ENCODE measurements around the gene FXYD4. TPM values are rescaled to one million over a fixed set of nuclear protein-coding genes. Genes with fewer than 3 reads are reported as not detected.
"Not testable (repeated sequence)": the region's sequence is repeated elsewhere in the genome, so short reads cannot be mapped to it uniquely, and the experiment has no call there.

Gene FXYD4
- total RNA-seq, 1 donor from 2014 or later, result not detected

DNA sequence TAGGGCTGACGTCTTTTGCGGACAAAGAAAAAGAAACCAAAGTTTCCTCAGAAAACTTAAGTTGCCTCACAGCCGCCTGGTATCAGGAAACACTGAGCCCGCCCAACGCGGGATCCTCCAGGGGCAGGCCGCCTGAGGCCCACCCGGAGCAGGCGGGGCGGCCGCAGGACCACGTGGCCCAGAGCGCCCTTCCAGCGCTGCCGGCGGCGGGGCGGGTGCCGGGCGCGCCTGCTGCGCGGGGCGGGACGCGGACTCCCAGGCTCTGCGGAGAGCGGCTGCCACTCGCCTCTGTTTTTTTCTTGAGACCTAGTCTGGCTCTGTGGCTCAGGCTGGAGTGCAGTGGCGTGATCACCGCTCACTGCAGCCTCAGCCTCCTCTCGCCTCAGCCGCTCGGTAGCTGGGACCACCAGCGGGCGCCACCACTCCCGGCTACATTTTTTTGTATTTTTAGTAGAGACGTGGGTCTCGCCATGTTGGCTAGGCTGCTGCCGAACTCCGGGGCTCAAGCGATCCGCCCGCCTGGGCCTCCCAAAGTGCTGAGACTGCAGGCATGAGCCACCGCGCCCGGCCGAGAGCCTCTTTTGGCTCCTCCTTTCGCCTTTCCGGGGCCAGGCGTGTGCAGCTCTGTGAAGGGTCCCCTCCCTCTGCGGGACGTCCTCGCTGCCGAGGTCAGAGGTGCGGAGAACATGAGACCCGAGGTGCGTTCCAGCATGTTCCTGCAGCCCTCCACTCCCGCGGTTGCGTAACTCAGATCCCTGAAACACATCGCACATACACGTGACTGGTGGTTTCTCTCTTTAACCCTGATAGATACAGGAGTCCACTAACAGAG, 49.1 kb downstream of the FXYD4 start:
- peak; percentile 85 for DNase-seq

DNA sequence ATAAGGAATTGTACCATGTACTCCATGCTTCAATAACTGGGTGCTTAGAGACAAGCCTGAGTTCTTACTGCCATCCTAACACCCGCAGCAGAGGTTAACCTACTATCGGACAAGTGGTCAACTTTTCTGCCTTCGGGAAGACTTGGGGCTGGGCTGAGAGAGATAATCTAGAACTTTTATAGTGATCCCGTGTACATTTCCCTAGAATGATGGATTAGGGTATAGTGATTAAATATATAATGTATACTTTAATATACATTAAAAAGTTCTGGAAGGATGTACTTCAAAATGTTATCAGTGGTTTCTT, 49.7 kb downstream of the FXYD4 start:
- no peak for DNase-seq

- DNase-seq, result no peak
Measured at GRCh38 chr10:43421519-43421918, 50.1 kb downstream of the FXYD4 start.

DNA sequence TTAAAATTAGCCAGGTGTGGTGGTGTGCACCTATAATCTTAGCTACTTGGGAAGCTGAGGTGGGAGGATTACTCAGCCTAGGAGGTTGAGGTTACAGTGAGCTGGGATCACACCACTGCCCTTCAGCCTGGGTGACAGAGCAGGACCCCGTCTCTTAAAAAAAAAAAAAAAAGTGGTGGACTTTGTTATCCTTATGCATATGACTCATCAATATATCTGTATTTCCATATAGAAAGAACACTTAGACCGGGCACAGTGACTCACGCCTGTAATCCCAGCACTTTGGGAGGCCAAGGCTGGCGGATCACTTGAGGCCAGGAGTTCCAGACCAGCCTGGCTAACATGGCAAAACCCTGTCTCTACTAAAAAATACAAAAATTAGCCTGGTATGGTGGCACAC, 50.5 kb downstream of the FXYD4 start:
- not testable (repeated sequence) for DNase-seq

DNA sequence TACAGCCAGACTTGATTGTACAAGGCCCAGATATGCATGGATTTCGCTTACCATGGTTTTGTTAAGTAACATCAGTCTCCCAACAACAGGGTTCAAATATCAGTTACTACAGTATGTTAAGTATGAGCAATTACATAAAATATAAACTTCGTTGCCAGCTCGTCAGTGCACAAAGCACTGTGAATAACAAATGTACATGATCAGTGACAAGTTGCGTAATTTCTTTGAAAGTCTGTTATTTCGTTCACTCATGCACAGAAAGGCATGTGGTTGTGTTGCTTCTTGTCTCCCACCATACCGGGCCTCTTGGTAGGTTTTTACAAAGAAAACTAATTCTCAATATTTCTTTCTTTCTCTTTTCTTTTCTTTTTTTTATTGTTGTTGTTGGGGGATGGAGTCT, 53.0 kb downstream of the FXYD4 start:
- DNase-seq, result no peak

Small RNAs within 50 kb of the gene (small RNA-seq; reads per million reads assigned to genes)
- gene RNU6ATAC11P (ENCODE audit: low replicate concordance) (not detected), gene SNORD3J (ENCODE audit: low replicate concordance) (not detected)

Other genes with a start within 250 kb of the FXYD4 start
- gene CSGALNACT2, start 233.2 kb upstream of the FXYD4 start, total RNA-seq, result 29.6 TPM
- 0.79 TPM for gene RASGEF1A, start 104.6 kb upstream of the FXYD4 start, total RNA-seq
- gene HNRNPF, start 37.5 kb downstream of the FXYD4 start, total RNA-seq, result 122 TPM
- 8.0 TPM for gene ZNF487, start 65.5 kb downstream of the FXYD4 start, total RNA-seq
- 5.6 TPM for gene ZNF239, start 203.0 kb downstream of the FXYD4 start, total RNA-seq
- gene ZNF485, start 234.8 kb downstream of the FXYD4 start, total RNA-seq, result 3.8 TPM

All from skin of body (tissue), 3 donors.